WERI-Rb-1 (cell line): ENCODE measurements around the gene KLKB1.

Experiments used
- DNase-seq: peaks from one replicate; pipeline ENCODE4 v3.0.0-alpha.2; 2020
- H3K27ac ChIP-seq: fragments of 250-450 bp; sonication (Bioruptor Pico); 2 replicates; pipeline ENCODE4 v1.5.1; 2020; ENCODE audit warnings: mild to moderate bottlenecking, moderate library complexity
- H3K27me3 ChIP-seq: fragments of 250-450 bp; sonication (Bioruptor Pico); 2 replicates; pipeline ENCODE4 v1.5.1; 2021; ENCODE audit warnings: mild to moderate bottlenecking, low read depth, moderate library complexity; ENCODE audit not compliant: insufficient read depth, severe bottlenecking
- H3K36me3 ChIP-seq: fragments of 250-450 bp; sonication (Bioruptor Pico); 2 replicates; pipeline ENCODE4 v1.5.1; 2020; ENCODE audit warnings: mild to moderate bottlenecking, moderate library complexity
- H3K4me3 ChIP-seq: 2 replicates; pipeline ENCODE4 v1.5.1; 2011; ENCODE audit warnings: low read depth, mild to moderate bottlenecking, control low read depth, low read length
- H3K9me3 ChIP-seq: fragments of 250-450 bp; sonication (Bioruptor Pico); 2 replicates; pipeline ENCODE4 v1.5.1; 2021; ENCODE audit warnings: mild to moderate bottlenecking, moderate library complexity; ENCODE audit not compliant: severe bottlenecking
- TF ChIP-seq, protein P1 (sequence below): IDR thresholded peaks from 2 replicates; pipeline ENCODE4 v1.5.1; 2011; ENCODE audit warnings: low read depth, mild to moderate bottlenecking, control low read depth, inconsistent platforms, low read length

The KLKB1 gene

DNA sequence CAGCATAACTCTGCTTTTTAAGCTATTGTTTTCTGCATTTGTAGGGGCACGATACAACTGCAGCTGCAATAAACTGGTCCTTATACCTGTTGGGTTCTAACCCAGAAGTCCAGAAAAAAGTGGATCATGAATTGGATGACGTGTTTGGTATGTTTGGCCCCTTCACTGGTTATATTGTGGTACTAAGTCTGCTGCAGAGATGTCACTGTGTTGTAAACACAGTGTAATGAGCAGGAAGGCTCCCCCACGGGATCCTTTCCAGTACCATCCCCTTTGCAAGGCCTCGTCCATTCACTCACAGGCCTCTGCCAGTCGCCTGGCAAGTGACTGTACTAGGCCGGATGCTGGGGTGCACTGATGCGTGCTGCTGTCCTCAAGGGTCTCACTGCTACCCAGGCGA lies 22.2 kb upstream of the KLKB1 start:
- Histone ChIP-seq H3K4me3 (no peak overlapping the region), H3K27ac (no peak overlapping the region), H3K9me3 (no peaks in the 10 kb centered on the region), H3K36me3 (no peaks in the 10 kb centered on the region), H3K27me3 (peaks cover 65% of the 10 kb centered on the region)
- DNase-seq = no peak
- TF ChIP-seq, protein P1, sequence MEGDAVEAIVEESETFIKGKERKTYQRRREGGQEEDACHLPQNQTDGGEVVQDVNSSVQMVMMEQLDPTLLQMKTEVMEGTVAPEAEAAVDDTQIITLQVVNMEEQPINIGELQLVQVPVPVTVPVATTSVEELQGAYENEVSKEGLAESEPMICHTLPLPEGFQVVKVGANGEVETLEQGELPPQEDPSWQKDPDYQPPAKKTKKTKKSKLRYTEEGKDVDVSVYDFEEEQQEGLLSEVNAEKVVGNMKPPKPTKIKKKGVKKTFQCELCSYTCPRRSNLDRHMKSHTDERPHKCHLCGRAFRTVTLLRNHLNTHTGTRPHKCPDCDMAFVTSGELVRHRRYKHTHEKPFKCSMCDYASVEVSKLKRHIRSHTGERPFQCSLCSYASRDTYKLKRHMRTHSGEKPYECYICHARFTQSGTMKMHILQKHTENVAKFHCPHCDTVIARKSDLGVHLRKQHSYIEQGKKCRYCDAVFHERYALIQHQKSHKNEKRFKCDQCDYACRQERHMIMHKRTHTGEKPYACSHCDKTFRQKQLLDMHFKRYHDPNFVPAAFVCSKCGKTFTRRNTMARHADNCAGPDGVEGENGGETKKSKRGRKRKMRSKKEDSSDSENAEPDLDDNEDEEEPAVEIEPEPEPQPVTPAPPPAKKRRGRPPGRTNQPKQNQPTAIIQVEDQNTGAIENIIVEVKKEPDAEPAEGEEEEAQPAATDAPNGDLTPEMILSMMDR = no peak

DNA sequence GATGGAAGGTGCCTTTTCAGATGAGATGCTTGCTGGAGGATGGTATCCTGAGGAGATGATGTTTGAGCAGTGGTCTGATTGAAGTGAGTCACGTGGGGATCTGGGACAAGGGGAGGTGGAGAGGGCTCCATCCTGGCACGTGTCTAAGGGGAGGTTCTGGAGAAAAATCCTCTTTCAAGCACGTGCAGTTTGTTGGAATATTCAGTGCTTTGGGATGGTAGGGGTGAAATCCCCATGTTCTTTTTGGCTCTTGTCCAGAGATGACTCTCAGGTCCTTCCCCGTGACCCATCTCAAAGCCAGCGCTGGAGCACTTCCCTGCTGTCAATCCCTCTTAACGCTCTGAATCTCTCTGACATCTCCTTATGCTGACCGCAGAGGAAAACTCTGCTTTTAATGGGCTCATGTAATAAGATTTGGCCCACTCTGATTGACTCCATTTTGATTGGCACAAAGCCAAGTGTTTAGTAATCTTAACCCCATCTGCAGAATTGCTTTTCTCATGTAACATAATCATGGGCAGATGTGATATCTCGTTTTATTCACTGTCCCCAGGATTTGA lies 10.8 kb upstream of the KLKB1 start:
- no peak overlapping the region for H3K27ac ChIP-seq
- TF ChIP-seq, protein P1 = no peak
- peaks cover 82% of the 10 kb centered on the region for H3K27me3 ChIP-seq
- no peak for DNase-seq
- no peak overlapping the region for H3K4me3 ChIP-seq
- no peaks in the 10 kb centered on the region for H3K36me3 ChIP-seq
- no peaks in the 10 kb centered on the region for H3K9me3 ChIP-seq

DNA sequence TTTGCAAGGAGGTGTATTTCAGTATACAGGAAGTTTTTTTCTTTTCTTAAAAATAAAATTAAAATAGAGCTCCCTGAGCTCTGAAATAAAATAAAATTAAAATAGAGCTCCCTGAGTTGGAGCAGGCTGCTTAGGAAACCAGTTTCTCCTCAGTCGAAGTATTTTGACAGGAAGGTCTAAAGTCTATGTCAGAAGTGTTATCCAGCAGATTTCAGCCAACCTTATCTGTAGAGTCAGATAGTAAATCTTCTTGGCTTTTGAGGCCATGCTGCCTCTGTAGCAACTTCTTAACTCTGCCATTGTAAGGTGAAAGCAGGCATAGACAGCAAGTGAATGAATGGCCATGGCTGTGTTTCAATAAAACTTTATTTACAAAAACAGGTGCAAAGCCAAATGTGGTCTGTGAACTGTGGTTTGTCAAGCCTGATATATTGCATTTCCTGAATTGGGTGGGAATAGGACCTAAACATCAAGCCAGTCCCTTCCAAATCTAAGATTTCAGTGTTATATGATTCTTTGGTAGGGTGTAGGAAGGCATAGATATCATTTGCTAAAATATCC lies 9.5 kb upstream of the KLKB1 start:
- Histone ChIP-seq H3K4me3 (no peak overlapping the region), H3K9me3 (no peaks in the 10 kb centered on the region), H3K36me3 (no peaks in the 10 kb centered on the region), H3K27me3 (peaks cover 76% of the 10 kb centered on the region), H3K27ac (no peak overlapping the region)
- DNase-seq = no peak
- TF ChIP-seq, protein P1 = no peak

DNA sequence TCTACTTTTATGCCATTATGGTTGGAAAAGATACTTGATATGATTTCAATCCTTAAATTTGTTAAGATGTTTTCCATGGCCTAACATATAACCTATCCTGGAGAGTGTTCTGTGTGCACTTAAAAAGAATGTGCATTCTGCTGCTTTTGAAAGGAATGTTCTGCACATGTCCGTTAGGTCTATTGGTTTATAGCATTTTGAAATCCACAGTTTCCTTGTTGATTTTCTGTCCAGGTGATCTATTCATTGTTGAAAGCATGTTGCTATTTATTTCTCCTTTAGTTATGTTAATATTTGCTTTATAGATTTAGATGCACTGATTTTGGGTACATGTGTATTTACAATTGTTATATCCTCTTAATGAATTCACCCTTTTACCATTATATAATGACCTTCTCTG lies 5.7 kb upstream of the KLKB1 start:
- Histone ChIP-seq H3K36me3 (no peaks in the 10 kb centered on the region), H3K27me3 (peaks cover 67% of the 10 kb centered on the region), H3K9me3 (peaks cover 2% of the 10 kb centered on the region), H3K4me3 (no peak overlapping the region), H3K27ac (no peak overlapping the region)
- no peak for DNase-seq
- TF ChIP-seq, protein P1 = no peak

DNA sequence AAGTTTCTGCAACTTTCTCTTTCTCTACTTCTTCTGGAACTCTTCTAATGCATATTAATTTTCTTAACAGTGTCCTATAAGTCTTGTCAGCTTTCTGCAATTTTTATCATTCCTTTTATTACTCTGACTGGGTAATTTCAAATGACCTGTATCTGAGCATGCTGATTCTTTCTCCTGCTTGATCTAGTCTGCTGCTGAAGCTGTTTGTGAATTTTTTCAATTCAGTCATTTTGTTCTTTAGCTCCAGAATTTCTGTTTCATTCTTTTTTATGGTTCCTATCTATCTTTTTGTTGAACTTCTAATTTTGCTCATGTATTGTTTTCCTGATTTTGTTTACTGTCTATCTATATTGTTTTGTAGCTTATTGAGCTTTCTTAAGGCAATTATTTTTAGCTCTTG lies 1.5 kb upstream of the KLKB1 start:
- DNase-seq = no peak
- Histone ChIP-seq H3K36me3 (no peaks in the 10 kb centered on the region), H3K4me3 (no peak overlapping the region), H3K27ac (no peak overlapping the region), H3K9me3 (peaks cover 2% of the 10 kb centered on the region), H3K27me3 (peaks cover 73% of the 10 kb centered on the region)
- TF ChIP-seq, protein P1 = no peak

DNA sequence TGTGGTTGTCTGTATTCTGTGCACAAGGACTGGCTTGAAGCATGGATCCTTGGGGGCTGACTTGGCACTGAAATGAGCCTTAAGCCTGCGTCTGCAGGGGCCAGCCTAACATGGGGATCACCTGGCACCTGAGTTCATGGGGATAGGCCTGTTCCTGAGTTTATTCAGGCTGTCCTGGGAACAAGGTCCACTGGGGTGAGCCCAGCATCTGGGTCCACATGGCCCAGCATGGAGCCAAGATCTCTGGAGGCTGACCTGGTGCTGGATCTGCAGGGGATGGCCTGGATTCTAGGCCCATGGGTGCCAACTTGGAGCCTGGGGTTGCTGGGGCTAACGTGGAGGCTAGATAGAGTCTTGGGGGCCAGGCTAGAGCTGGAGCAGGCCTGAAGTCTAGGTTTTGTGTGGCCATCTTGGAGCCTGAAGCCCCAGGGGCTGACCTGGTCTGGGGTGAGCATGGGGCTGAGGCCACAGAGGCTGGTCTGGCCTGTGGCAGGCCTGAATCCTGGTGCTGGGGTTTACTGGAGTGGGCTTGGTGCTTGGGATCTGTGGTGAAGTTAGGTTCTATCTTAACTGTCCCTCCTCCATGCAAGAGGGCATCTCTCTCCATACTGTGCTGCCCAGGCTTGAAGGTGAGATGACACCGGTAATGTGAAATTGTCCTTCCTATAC lies 652 bp upstream of the KLKB1 start:
- Histone ChIP-seq H3K4me3 (no peak overlapping the region), H3K9me3 (peaks cover 2% of the 10 kb centered on the region), H3K27me3 (peaks cover 80% of the 10 kb centered on the region), H3K27ac (no peak overlapping the region), H3K36me3 (no peaks in the 10 kb centered on the region)
- DNase-seq = no peak
- TF ChIP-seq, protein P1 = no peak
